Measurements from ENCODE around the gene SPATA4.

SPATA4 gene

DNA sequence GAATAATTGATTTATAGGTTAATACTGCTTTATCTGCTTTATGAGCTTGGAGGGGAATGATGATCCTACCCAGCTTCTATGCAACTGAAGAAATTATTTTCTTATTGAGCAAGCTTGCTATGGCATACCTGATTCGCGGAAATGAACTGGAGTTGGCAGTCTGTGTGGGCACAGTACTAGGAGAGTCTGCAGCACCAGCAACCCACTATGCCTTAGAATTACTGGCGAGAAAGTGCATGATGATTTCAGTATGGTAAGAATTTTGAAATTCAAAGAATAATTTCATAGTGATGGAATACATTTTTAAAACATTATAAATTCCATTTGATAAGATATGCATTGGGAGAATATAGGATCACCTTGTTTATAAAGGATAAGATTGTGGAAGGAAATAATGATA, 32.3 kb downstream of the SPATA4 start:
- Histone ChIP-seq H3K4ac (ENCODE audit: low read depth, low read length) (no peak overlapping the region), H3K79me1 (ENCODE audit: low read length) (no peaks in the 10 kb centered on the region), H3K27ac (ENCODE audit: low read depth, low read length) (no peak overlapping the region), H3K4me2 (ENCODE audit: low read length) (no peak overlapping the region), H2AFZ (ENCODE audit: insufficient read depth, low read length, poor library complexity) (no peak overlapping the region), H3K36me3 (ENCODE audit: control insufficient read depth in 1 of 2, insufficient read depth in 2 of 2, low read length in 2 of 2) (no peaks in the 10 kb centered on the region), H3K27me3 (ENCODE audit: insufficient read depth, low read length) (no peaks in the 10 kb centered on the region), H3K9me3 (ENCODE audit: insufficient read depth, low read depth, low read length) (no peaks in the 10 kb centered on the region), H2BK12ac (ENCODE audit: low read length) (no peak overlapping the region), H3K18ac (ENCODE audit: low read length) (no peak overlapping the region), H3K9ac (ENCODE audit: low read length) (no peak overlapping the region), H4K8ac (ENCODE audit: low read depth, low read length) (no peak overlapping the region), H2BK5ac (ENCODE audit: low read depth, low read length, poor library complexity) (no peak overlapping the region), H3K23ac (ENCODE audit: low read length) (no peak overlapping the region), H3K4me3 (ENCODE audit: low read depth, low read length) (no peak overlapping the region), H2BK120ac (ENCODE audit: insufficient read depth, low read length, poor library complexity) (no peak overlapping the region), H2AK5ac (ENCODE audit: low read length) (no peak overlapping the region), H3K4me1 (ENCODE audit: control insufficient read depth in 1 of 2, insufficient read depth in 2 of 2, low read length in 2 of 2) (no peaks in the 10 kb centered on the region), H3K14ac (ENCODE audit: low read length) (no peak overlapping the region), H3K79me2 (ENCODE audit: control insufficient read depth, insufficient read depth, low read length, poor library complexity) (no peaks in the 10 kb centered on the region), H4K91ac (ENCODE audit: low read depth, low read length) (no peak overlapping the region), H4K12ac (ENCODE audit: low read depth, low read length) (no peak overlapping the region)
- no CpG with 5 or more reads among the region's 3 CpGs for WGBS (ENCODE audit: extremely low coverage, insufficient coverage, insufficient read length)
- peak in 1 of 2 donors; percentile 61 for DNase-seq

DNA sequence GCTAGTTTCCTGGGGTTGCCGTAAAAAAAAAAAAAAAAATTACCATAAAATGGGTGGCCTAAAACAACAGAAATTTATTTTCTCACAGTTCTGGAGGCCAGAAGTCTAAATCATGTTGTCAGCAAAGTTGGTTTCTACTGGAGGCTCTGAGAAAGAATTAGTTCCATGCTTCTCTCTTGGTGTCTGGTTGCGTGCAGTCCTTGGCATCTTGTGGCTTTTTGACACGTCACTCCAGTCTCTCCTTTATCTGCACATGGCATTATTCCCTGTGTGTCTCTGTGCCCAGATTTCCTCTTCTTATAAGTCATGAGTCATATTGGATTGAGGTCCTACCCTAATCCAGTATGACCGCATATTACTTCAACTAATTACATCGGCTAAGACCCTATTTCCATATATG, 38.7 kb downstream of the SPATA4 start:
- Histone ChIP-seq H3K79me2 (ENCODE audit: control insufficient read depth, insufficient read depth, low read length, poor library complexity) (no peaks in the 10 kb centered on the region), H2AK5ac (ENCODE audit: low read length) (no peak overlapping the region), H3K27me3 (ENCODE audit: insufficient read depth, low read length) (no peaks in the 10 kb centered on the region), H4K8ac (ENCODE audit: low read depth, low read length) (no peak overlapping the region), H2BK12ac (ENCODE audit: low read length) (no peak overlapping the region), H4K12ac (ENCODE audit: low read depth, low read length) (no peak overlapping the region), H3K4me2 (ENCODE audit: low read length) (no peak overlapping the region), H3K36me3 (ENCODE audit: control insufficient read depth in 1 of 2, insufficient read depth in 2 of 2, low read length in 2 of 2) (no peaks in the 10 kb centered on the region), H2AFZ (ENCODE audit: insufficient read depth, low read length, poor library complexity) (no peak overlapping the region), H3K18ac (ENCODE audit: low read length) (no peak overlapping the region), H3K4ac (ENCODE audit: low read depth, low read length) (no peak overlapping the region), H3K23ac (ENCODE audit: low read length) (no peak overlapping the region), H3K4me3 (ENCODE audit: low read depth, low read length) (no peak overlapping the region), H3K9me3 (ENCODE audit: insufficient read depth, low read depth, low read length) (no peaks in the 10 kb centered on the region), H4K91ac (ENCODE audit: low read depth, low read length) (no peak overlapping the region), H3K4me1 (ENCODE audit: control insufficient read depth in 1 of 2, insufficient read depth in 2 of 2, low read length in 2 of 2) (no peaks in the 10 kb centered on the region), H2BK120ac (ENCODE audit: insufficient read depth, low read length, poor library complexity) (no peak overlapping the region), H3K9ac (ENCODE audit: low read length) (no peak overlapping the region), H2BK5ac (ENCODE audit: low read depth, low read length, poor library complexity) (no peak overlapping the region), H3K79me1 (ENCODE audit: low read length) (no peaks in the 10 kb centered on the region), H3K27ac (ENCODE audit: low read depth, low read length) (no peak overlapping the region), H3K14ac (ENCODE audit: low read length) (no peak overlapping the region)
- DNase-seq = no peak
- no CpG with 5 or more reads among the region's 5 CpGs for WGBS (ENCODE audit: extremely low coverage, insufficient coverage, insufficient read length)

DNA sequence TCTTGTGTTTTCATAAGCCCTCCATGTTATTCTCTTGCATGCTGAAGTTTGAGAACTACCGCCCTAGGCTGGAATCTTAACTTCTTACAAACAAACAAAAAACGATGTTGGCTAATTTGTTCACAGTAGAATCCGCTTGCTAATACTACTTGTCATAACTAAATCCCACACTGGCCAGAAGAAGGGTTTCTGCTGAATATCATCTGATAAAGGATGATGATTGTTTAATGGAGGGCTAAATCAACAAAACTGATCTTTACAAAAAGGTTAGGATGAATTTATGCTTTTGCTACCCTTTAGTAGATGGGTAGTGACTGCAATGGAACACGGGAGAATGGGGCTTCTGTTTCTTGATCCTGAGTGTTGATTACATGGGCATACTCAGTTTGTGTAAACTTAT, 42.3 kb downstream of the SPATA4 start:
- Histone ChIP-seq H3K36me3 (ENCODE audit: control insufficient read depth in 1 of 2, insufficient read depth in 2 of 2, low read length in 2 of 2) (no peaks in the 10 kb centered on the region), H3K4me1 (ENCODE audit: control insufficient read depth in 1 of 2, insufficient read depth in 2 of 2, low read length in 2 of 2) (no peaks in the 10 kb centered on the region), H2AFZ (ENCODE audit: insufficient read depth, low read length, poor library complexity) (no peak overlapping the region), H3K18ac (ENCODE audit: low read length) (no peak overlapping the region), H4K12ac (ENCODE audit: low read depth, low read length) (no peak overlapping the region), H2BK12ac (ENCODE audit: low read length) (no peak overlapping the region), H2BK5ac (ENCODE audit: low read depth, low read length, poor library complexity) (no peak overlapping the region), H4K8ac (ENCODE audit: low read depth, low read length) (no peak overlapping the region), H3K14ac (ENCODE audit: low read length) (no peak overlapping the region), H2AK5ac (ENCODE audit: low read length) (no peak overlapping the region), H3K23ac (ENCODE audit: low read length) (no peak overlapping the region), H3K9me3 (ENCODE audit: insufficient read depth, low read depth, low read length) (no peaks in the 10 kb centered on the region), H3K27ac (ENCODE audit: low read depth, low read length) (no peak overlapping the region), H3K27me3 (ENCODE audit: insufficient read depth, low read length) (no peaks in the 10 kb centered on the region), H3K79me1 (ENCODE audit: low read length) (no peaks in the 10 kb centered on the region), H4K91ac (ENCODE audit: low read depth, low read length) (no peak overlapping the region), H3K4ac (ENCODE audit: low read depth, low read length) (no peak overlapping the region), H2BK120ac (ENCODE audit: insufficient read depth, low read length, poor library complexity) (no peak overlapping the region), H3K4me2 (ENCODE audit: low read length) (no peak overlapping the region), H3K4me3 (ENCODE audit: low read depth, low read length) (no peak overlapping the region), H3K79me2 (ENCODE audit: control insufficient read depth, insufficient read depth, low read length, poor library complexity) (no peaks in the 10 kb centered on the region), H3K9ac (ENCODE audit: low read length) (no peak overlapping the region)
- DNase-seq = no peak
- no CpG with 5 or more reads among the region's 4 CpGs for WGBS (ENCODE audit: extremely low coverage, insufficient coverage, insufficient read length)

DNA sequence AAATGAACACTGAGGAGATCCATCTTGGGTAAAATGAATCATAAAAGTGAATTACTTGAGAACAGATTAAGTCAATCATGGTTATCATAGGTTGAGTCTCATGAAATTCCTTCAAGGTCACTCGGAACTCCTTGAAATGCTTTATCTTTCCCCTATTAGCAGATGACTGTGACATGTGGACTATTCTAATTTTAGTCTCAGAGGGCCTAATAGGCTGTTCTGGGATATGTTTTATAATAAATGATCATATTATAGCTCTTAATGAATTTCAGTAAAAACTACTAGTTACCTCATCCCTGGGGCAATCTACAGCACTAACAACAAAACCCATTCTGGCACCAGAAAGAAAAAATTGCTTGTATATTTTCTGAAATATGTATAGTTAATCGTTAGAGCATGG, 44.7 kb downstream of the SPATA4 start:
- Histone ChIP-seq H3K14ac (ENCODE audit: low read length) (no peak overlapping the region), H4K91ac (ENCODE audit: low read depth, low read length) (no peak overlapping the region), H2AK5ac (ENCODE audit: low read length) (no peak overlapping the region), H3K18ac (ENCODE audit: low read length) (no peak overlapping the region), H3K9ac (ENCODE audit: low read length) (no peak overlapping the region), H3K4me2 (ENCODE audit: low read length) (no peak overlapping the region), H4K12ac (ENCODE audit: low read depth, low read length) (no peak overlapping the region), H3K4me3 (ENCODE audit: low read depth, low read length) (no peak overlapping the region), H3K9me3 (ENCODE audit: insufficient read depth, low read depth, low read length) (no peaks in the 10 kb centered on the region), H2BK12ac (ENCODE audit: low read length) (no peak overlapping the region), H4K8ac (ENCODE audit: low read depth, low read length) (no peak overlapping the region), H2BK120ac (ENCODE audit: insufficient read depth, low read length, poor library complexity) (no peak overlapping the region), H3K27ac (ENCODE audit: low read depth, low read length) (no peak overlapping the region), H3K79me2 (ENCODE audit: control insufficient read depth, insufficient read depth, low read length, poor library complexity) (no peaks in the 10 kb centered on the region), H2BK5ac (ENCODE audit: low read depth, low read length, poor library complexity) (no peak overlapping the region), H3K36me3 (ENCODE audit: control insufficient read depth in 1 of 2, insufficient read depth in 2 of 2, low read length in 2 of 2) (no peaks in the 10 kb centered on the region), H3K4ac (ENCODE audit: low read depth, low read length) (no peak overlapping the region), H3K27me3 (ENCODE audit: insufficient read depth, low read length) (no peaks in the 10 kb centered on the region), H3K4me1 (ENCODE audit: control insufficient read depth in 1 of 2, insufficient read depth in 2 of 2, low read length in 2 of 2) (no peaks in the 10 kb centered on the region), H3K79me1 (ENCODE audit: low read length) (no peaks in the 10 kb centered on the region), H2AFZ (ENCODE audit: insufficient read depth, low read length, poor library complexity) (no peak overlapping the region), H3K23ac (ENCODE audit: low read length) (no peak overlapping the region)
- DNase-seq = no peak
- WGBS (ENCODE audit: extremely low coverage, insufficient coverage, insufficient read length) = no CpG with 5 or more reads among the region's 2 CpGs

DNA sequence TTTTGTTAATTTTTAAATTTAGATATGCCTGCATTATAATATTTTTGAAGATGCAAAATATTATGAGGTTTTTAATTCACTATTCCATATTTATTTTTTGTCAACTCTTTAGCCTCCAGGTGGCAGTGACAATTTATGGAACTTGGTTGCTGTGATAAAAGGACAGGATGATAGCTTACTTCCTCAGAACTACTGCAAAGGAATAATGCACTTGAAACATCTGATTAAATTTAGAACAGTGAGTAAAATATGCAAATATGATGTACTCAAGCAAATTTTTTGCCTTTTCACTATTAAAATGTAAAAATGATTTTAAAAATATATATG, 45.1 kb downstream of the SPATA4 start:
- Histone ChIP-seq H2AFZ (ENCODE audit: insufficient read depth, low read length, poor library complexity) (no peak overlapping the region), H3K36me3 (ENCODE audit: control insufficient read depth in 1 of 2, insufficient read depth in 2 of 2, low read length in 2 of 2) (no peaks in the 10 kb centered on the region), H4K91ac (ENCODE audit: low read depth, low read length) (no peak overlapping the region), H3K4me2 (ENCODE audit: low read length) (no peak overlapping the region), H3K27me3 (ENCODE audit: insufficient read depth, low read length) (no peaks in the 10 kb centered on the region), H3K27ac (ENCODE audit: low read depth, low read length) (no peak overlapping the region), H2BK120ac (ENCODE audit: insufficient read depth, low read length, poor library complexity) (no peak overlapping the region), H2BK12ac (ENCODE audit: low read length) (no peak overlapping the region), H3K4me3 (ENCODE audit: low read depth, low read length) (no peak overlapping the region), H2AK5ac (ENCODE audit: low read length) (no peak overlapping the region), H3K9ac (ENCODE audit: low read length) (no peak overlapping the region), H3K18ac (ENCODE audit: low read length) (no peak overlapping the region), H3K23ac (ENCODE audit: low read length) (no peak overlapping the region), H4K12ac (ENCODE audit: low read depth, low read length) (no peak overlapping the region), H3K9me3 (ENCODE audit: insufficient read depth, low read depth, low read length) (no peaks in the 10 kb centered on the region), H3K14ac (ENCODE audit: low read length) (no peak overlapping the region), H4K8ac (ENCODE audit: low read depth, low read length) (no peak overlapping the region), H3K4me1 (ENCODE audit: control insufficient read depth in 1 of 2, insufficient read depth in 2 of 2, low read length in 2 of 2) (no peaks in the 10 kb centered on the region), H3K79me2 (ENCODE audit: control insufficient read depth, insufficient read depth, low read length, poor library complexity) (no peaks in the 10 kb centered on the region), H2BK5ac (ENCODE audit: low read depth, low read length, poor library complexity) (no peak overlapping the region), H3K79me1 (ENCODE audit: low read length) (no peaks in the 10 kb centered on the region), H3K4ac (ENCODE audit: low read depth, low read length) (no peak overlapping the region)
- DNase-seq = peak; percentile 5 to 57

All from trophoblast cell (in vitro differentiated cells and primary cell).